ENCODE data around the gene MXI1. TPM values are rescaled to one million over a fixed set of nuclear protein-coding genes. Genes with fewer than 3 reads are reported as not detected.

The MXI1 gene
- total RNA-seq, 4 donors from 2014 or later = 37.1 to 58.0 (median 47.8) TPM

DNA sequence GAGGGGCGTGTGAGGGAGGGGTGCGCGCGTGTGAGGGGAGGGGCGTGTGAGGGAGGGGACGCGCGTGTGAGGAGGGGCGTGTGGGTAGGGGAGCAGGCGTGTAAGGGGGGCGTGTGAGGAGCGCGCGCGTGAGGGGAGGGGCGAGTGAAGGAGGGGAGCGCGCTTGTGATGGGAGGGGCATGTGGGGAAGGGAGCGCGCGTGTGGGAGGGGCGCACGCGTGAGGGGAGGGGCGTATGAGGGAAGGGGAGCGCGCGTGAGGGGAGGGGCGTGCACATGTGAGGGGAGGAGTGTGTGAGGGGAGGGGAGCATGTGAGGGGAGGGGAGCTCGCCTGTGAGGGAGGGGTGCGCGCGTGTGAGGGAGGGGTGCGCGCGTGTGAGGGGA is 19.1 kb downstream of the MXI1 start:
- H3K27ac ChIP-seq = peak overlapping the region; percentile 91 to 98 (median 96)
- no peaks in the 10 kb centered on the region for H3K27me3 ChIP-seq
- peak overlapping the region; percentile 87 to 93 (median 90) for H3K4me3 ChIP-seq
- H3K4me1 ChIP-seq = peaks cover 4 to 22% (median 9%) of the 10 kb centered on the region in 4 donors
- peak; percentile 92 to 96 (median 93) for DNase-seq
- TF ChIP-seq POLR2A (IDR thresholded peaks at IDR 0.05) = no peak
- TF ChIP-seq, protein P1, sequence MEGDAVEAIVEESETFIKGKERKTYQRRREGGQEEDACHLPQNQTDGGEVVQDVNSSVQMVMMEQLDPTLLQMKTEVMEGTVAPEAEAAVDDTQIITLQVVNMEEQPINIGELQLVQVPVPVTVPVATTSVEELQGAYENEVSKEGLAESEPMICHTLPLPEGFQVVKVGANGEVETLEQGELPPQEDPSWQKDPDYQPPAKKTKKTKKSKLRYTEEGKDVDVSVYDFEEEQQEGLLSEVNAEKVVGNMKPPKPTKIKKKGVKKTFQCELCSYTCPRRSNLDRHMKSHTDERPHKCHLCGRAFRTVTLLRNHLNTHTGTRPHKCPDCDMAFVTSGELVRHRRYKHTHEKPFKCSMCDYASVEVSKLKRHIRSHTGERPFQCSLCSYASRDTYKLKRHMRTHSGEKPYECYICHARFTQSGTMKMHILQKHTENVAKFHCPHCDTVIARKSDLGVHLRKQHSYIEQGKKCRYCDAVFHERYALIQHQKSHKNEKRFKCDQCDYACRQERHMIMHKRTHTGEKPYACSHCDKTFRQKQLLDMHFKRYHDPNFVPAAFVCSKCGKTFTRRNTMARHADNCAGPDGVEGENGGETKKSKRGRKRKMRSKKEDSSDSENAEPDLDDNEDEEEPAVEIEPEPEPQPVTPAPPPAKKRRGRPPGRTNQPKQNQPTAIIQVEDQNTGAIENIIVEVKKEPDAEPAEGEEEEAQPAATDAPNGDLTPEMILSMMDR (IDR thresholded peaks at IDR 0.05) = no peak
- no peaks in the 10 kb centered on the region for H3K9me3 ChIP-seq
- peaks cover 0 to 29% (median 0%) of the 10 kb centered on the region in 3 donors for H3K36me3 ChIP-seq

DNA sequence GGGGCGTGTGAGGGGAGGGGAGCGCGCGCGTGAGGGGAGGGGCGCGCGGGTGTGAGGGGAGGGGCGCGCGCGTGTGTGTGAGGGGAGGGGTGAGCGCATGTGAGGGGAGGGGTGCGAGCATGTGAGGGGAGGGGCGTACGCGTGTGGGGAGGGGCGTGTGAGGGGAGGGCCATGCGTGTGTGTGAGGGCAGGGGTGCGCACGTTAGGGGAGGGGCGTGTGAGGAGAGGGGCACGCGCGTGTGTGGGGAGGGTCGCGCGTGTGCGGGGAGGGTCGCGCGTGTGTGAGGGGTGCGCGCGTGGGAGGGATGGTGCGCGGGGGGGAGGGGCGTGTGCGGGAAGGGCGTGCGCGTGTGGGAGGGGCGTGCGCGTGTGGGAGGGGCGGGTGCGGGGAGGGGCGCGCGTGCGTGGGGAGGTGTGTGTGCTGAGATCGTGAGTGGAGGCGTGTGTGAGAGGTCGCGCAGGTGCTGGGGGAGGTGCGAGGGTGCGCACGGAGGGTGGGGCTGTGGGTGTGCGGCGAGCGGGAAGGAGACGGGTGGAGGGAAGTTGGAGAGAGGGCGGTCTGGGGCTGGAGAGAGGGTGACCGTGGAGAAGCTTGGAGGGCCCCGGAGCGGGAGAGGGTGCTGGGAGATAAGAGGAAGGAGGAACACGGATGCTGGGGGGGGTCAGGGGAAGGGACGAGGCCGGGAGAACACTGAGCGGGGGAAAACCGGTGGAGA is 19.7 kb downstream of the MXI1 start:
- Histone ChIP-seq H3K36me3 (peaks cover 0 to 29% (median 0%) of the 10 kb centered on the region in 3 donors), H3K4me3 (peak overlapping the region; percentile 87 to 93 (median 90)), H3K27ac (peak overlapping the region; percentile 91 to 98 (median 96)), H3K9me3 (no peaks in the 10 kb centered on the region), H3K4me1 (peaks cover 2 to 16% (median 7%) of the 10 kb centered on the region in 4 donors), H3K27me3 (no peaks in the 10 kb centered on the region)
- no peak for TF ChIP-seq POLR2A (IDR thresholded peaks at IDR 0.05)
- TF ChIP-seq, protein P1 (IDR thresholded peaks at IDR 0.05) = no peak
- DNase-seq = peak; percentile 79 to 86 (median 84)

DNA sequence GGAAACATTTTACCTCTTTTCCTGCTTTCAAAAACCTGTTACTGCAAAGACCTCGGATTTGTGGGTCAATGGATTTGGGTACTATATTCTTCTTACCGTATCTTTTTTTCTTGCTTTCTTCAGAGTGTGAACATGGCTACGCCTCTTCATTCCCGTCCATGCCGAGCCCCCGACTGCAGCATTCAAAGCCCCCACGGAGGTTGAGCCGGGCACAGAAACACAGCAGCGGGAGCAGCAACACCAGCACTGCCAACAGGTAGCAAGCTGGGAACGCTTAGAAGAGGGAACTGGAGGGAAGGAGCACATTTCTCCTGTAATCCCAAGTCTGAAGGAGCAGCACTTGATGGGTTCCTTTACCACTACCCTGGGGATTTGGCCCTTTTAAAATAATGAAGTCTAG is 20.7 kb downstream of the MXI1 start:
- H3K27ac ChIP-seq = no peak overlapping the region
- H3K4me3 ChIP-seq = no peak overlapping the region

DNA sequence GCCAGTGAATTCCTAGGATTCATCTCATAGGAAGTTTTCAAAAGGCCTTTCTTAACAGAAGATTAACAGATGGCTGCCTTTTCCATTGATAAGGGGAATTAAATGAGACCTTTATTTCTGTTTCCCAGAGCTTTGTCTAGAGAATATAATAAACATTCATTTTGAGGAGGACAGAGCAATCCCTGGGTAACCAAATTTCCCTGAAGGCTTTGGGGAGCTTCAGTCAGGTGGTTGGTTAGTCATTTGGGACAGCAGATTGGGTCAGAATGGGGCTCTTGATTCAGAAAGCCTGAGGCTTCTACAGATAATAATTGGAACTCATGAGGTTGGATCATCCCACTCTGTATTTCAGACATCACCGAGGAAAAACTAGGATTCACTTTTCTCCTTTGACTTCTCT is 21.8 kb downstream of the MXI1 start:
- Histone ChIP-seq H3K9me3 (no peaks in the 10 kb centered on the region), H3K4me1 (peaks cover 0 to 10% (median 7%) of the 10 kb centered on the region in 4 donors), H3K4me3 (no peak overlapping the region), H3K27ac (no peak overlapping the region), H3K27me3 (no peaks in the 10 kb centered on the region), H3K36me3 (peaks cover 0 to 29% (median 0%) of the 10 kb centered on the region in 3 donors)
- no peak for TF ChIP-seq POLR2A (IDR thresholded peaks at IDR 0.05)
- TF ChIP-seq, protein P1 (IDR thresholded peaks at IDR 0.05) = no peak
- no peak for DNase-seq

More for the DNA sequence above, 20.7 kb downstream of the MXI1 start:
- no peak for DNase-seq
- peaks cover 0 to 29% (median 0%) of the 10 kb centered on the region in 3 donors for H3K36me3 ChIP-seq
- TF ChIP-seq, protein P1 (IDR thresholded peaks at IDR 0.05) = no peak
- TF ChIP-seq POLR2A (IDR thresholded peaks at IDR 0.05) = no peak
- H3K4me1 ChIP-seq = peaks cover 0 to 10% (median 7%) of the 10 kb centered on the region in 4 donors
- H3K27me3 ChIP-seq = no peaks in the 10 kb centered on the region
- no peaks in the 10 kb centered on the region for H3K9me3 ChIP-seq

DNA sequence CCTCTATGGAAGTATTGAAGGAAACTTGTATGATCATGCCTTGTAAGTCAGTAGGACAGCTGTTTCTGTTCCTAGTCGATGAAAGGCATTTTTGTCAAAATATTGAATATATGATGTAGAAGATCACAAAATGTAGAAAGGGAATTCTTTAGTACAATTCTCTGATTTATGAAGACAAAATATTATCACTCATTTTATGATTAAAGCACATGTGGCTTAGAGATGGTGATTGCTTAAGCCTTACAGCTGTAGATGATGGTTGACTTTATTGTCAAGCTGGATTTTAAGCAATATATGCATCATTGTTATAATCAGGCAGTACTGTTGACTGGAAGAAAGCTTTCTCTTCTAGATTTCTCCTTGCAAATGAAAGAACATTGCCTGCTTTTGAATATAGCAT is 26.4 kb downstream of the MXI1 start:
- no peak overlapping the region for H3K4me3 ChIP-seq
- no peaks in the 10 kb centered on the region for H3K4me1 ChIP-seq
- no peaks in the 10 kb centered on the region for H3K9me3 ChIP-seq
- no peak for DNase-seq
- peaks cover 0 to 25% (median 0%) of the 10 kb centered on the region in 3 donors for H3K36me3 ChIP-seq
- H3K27me3 ChIP-seq = no peaks in the 10 kb centered on the region
- TF ChIP-seq POLR2A (IDR thresholded peaks at IDR 0.05) = no peak
- TF ChIP-seq, protein P1 (IDR thresholded peaks at IDR 0.05) = no peak
- H3K27ac ChIP-seq = no peak overlapping the region
